ENCODE measurements around the gene GAS2.

GAS2 gene

DNA sequence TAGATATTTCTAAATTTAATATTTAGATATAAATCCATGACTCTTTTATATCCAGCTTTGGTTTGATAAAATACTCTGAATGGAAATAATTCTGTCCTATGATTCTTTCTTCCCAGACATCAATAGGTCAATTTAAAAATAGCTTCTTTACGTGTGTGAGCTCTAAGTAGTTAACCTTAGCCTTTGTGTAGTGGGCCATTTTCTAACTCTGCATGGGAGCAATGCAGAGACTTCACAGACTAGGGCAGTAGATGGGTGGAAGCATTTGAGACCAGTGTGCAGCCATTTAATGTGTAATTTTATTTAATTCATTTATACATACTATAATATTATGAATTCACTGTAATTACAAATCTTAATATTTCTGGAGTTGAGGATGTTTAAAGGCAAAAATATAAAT, 23.8 kb downstream of the GAS2 start:
- TF ChIP-seq, protein P1, sequence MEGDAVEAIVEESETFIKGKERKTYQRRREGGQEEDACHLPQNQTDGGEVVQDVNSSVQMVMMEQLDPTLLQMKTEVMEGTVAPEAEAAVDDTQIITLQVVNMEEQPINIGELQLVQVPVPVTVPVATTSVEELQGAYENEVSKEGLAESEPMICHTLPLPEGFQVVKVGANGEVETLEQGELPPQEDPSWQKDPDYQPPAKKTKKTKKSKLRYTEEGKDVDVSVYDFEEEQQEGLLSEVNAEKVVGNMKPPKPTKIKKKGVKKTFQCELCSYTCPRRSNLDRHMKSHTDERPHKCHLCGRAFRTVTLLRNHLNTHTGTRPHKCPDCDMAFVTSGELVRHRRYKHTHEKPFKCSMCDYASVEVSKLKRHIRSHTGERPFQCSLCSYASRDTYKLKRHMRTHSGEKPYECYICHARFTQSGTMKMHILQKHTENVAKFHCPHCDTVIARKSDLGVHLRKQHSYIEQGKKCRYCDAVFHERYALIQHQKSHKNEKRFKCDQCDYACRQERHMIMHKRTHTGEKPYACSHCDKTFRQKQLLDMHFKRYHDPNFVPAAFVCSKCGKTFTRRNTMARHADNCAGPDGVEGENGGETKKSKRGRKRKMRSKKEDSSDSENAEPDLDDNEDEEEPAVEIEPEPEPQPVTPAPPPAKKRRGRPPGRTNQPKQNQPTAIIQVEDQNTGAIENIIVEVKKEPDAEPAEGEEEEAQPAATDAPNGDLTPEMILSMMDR (conservative IDR thresholded peaks at IDR 0.05), result no peak

DNA sequence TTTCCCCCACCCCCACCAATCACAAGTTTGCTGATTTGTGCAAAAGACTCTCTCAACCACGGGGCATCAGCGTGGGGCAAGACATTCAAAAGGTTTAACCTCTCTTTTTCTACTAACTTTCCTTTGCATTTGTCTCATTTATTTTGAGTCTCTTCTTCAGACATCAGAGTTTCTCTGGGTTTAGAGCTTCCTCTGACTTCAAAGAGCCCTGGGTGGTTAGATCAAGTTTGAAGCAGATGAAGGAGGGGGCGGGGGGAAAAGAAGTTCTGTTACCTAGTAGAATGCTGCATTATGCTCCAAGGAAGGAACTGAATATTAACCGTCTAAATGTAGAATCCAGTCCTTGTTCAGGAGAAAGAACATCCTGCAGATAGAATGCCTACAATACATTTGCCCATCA, 24.5 kb downstream of the GAS2 start:
- no peak overlapping the region for H3K27ac ChIP-seq

More for the DNA sequence above, 23.8 kb downstream of the GAS2 start:
- no peak overlapping the region for H3K27ac ChIP-seq

DNA sequence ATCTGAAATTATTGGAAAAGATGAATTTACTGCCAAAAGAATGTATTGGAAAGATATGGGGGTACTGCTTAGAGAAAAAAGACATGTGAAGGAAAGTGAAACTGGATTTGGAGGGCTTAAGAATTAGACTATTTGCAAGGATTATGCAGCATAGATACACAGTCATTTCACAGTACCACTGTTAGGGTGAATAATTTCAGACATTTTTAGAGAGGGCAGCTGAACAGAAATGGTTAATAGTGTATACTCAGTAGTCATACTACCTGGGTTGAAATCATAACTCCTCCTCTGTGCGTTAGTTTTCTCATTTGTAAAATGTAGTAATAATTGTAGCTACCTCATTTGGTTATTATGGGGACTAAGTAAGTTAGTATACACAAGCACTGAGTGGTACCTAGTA, 33.0 kb downstream of the GAS2 start:
- TF ChIP-seq, protein P1 (conservative IDR thresholded peaks at IDR 0.05), result no peak
- H3K27ac ChIP-seq, result no peak overlapping the region

More for the DNA sequence above, 24.5 kb downstream of the GAS2 start:
- TF ChIP-seq, protein P1 (conservative IDR thresholded peaks at IDR 0.05), result no peak

DNA sequence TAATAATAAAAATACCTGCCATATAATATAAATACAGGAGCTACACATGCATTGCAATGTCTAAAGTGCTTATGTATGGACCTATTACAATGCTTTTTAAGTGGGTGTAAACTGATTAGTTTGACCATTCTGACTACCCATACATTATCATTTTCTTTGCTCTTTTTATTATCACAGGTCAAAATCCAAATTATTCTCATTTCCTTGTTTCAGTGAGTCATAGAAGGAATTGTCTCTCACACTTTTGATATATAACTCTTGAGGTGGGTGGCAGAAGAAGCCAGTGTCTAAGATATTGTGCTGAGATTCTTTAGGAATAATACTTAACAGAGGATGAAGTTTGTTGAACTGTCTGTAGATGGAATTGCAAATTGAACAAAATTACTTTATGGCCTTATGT, 35.6 kb downstream of the GAS2 start:
- no peak overlapping the region for H3K27ac ChIP-seq

DNA sequence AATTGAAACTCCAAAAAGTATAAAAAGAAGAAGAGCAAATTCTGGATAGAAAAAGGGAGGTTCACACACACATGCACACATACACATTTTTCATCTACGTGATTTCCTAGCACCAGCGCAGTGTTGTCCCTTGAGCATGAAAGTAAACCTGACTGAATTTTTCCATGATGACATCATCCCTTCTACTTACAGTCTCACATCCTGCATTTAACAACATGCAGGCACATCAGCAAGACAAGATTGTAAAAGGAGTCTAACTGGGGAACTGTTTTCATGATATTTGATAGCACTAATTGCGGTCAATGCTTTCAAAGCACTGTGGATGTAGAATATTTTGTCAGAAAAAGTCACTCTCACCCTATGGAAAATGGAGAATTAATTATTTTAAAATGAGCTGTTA, 36.6 kb downstream of the GAS2 start:
- TF ChIP-seq, protein P1 (conservative IDR thresholded peaks at IDR 0.05), result no peak
- H3K27ac ChIP-seq, result no peak overlapping the region

More for the DNA sequence above, 35.6 kb downstream of the GAS2 start:
- TF ChIP-seq, protein P1 (conservative IDR thresholded peaks at IDR 0.05), result no peak

DNA sequence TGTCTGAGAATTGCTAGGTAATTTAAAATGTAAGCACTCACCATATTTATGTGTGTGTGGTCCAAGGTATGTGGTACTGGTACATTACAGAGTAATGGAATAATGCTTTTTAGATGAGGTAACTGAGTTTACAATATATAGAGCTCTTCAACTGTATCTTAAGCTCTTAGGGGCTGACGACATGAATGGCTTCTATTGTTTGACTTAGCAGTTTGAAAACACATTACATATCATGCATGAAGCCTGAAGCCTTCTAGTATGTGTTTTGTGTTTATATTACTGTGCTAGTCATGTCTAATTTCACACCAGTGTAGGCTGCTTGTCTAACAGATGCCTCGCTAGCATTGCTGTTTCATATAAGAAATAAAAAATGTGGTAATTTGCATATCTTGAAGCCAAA, 37.2 kb downstream of the GAS2 start:
- TF ChIP-seq, protein P1 (conservative IDR thresholded peaks at IDR 0.05), result no peak
- no peak overlapping the region for H3K27ac ChIP-seq

DNA sequence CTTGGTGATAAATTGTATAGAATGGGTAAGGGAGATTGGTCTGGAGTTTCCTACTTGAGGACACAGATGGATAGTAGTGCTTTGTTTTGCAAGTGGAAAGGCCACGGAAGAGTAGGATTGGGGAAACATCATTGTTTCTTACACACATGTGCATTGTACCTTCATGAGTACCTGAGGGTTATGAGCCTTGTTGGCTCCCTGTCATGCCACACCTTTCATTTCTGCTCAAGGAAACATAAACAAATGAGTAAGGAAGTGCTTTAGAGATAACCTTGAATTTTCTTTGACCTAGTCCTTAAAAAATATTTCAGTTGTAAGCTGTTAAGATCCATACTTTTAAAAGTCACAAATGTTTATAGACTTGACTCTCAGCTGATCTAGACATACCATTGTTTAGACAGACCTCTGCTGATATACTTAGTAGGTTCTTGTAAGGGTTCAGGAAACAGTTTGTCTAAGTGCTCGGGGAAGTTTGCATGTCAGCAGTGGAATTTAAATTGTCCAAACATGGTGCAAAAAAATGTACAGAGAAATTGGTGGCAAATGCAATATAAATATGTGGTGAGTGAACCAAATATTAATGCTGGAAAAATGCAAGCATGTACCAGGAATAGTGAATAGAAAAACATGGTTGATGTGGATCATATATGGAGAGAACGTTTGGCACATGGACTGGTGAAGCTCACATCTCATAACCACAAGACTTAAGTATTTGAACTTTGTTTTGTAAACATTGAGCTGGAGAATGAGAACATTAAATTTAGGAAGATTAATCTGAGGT, 40.9 kb downstream of the GAS2 start:
- TF ChIP-seq, protein P1 (conservative IDR thresholded peaks at IDR 0.05), result no peak
- H3K27ac ChIP-seq, result no peak overlapping the region

Data from VCaP (cell line).